Astrocyte (in vitro differentiated cells and primary cell): ENCODE measurements around the gene SOCS6.

Experiments
- CTCF ChIP-seq: IDR thresholded peaks from 2 replicates; pipeline ENCODE4 v1.5.1; 2011; ENCODE audit warnings: low read depth, mild to moderate bottlenecking, inconsistent platforms, low read length, moderate library complexity; ENCODE audit not compliant: insufficient read depth
- EZH2 ChIP-seq: IDR thresholded peaks from 2 replicates; pipeline ENCODE4 v1.6.1; 2012; ENCODE audit warnings: mild to moderate bottlenecking, low read length, inconsistent platforms; ENCODE audit not compliant: insufficient read depth

DNA sequence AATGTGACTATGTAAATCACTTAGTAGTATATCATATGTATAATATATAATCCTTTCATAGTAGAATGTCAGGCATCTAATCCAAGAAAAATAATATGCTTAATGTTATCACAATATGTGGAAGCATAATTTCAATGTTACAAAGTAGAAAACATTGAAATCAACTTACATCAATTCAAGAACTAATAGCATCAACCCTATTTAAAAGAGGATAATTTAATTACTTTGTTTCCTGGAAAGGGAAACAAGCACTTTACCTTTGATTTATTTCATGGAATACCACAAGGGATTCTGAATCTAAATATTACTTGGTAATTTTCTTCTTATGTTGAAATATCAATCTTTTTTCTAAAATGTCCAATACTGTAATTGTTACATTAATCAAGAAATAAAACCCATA is 30.6 kb upstream of the SOCS6 start:
- TF ChIP-seq CTCF, result no peak
- no peak for TF ChIP-seq EZH2
